DMS53 treated with DMSO at 0.1 percent for 48 hours (cell line): Measurements from ENCODE around the gene PNLIPRP2.

Experiments
- DNase-seq: peaks from one replicate; lab custom pipeline; 2025; ENCODE audit not compliant: unreplicated experiment; lab: John Stamatoyannopoulos, UW

PNLIPRP2 gene

DNA sequence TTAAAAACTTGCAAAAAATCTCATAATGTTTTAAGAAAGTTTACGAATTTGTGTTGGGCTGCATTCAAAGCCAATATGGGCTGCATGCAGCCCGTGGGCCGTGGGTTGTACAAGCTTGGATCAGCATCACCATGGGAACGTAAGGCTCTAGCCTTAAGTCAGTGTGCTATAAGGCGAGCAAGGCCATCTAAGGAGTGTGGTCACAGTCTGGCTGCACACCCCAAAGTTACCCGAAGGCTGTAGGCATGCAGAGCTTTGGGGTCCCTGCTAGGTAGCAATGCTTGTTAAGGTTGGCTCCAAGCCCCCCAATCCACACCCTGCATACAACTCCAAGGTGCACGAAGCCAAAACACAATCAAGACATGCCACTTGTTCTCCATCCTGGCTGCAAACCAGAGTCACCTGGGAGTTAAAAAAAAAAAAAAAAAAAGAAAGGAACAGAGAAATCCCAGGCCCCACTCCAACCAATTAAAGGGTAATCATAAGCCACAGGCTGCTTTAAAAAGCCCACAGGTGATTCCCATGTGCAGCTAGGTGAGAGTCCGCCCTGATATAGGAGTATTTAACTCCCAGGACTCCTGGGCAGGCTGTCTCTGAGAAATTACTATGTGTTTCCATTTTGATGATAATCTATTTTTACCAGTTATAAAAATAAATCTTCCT lies 8.5 kb upstream of the PNLIPRP2 start:
- DNase-seq, result no peak

DNA sequence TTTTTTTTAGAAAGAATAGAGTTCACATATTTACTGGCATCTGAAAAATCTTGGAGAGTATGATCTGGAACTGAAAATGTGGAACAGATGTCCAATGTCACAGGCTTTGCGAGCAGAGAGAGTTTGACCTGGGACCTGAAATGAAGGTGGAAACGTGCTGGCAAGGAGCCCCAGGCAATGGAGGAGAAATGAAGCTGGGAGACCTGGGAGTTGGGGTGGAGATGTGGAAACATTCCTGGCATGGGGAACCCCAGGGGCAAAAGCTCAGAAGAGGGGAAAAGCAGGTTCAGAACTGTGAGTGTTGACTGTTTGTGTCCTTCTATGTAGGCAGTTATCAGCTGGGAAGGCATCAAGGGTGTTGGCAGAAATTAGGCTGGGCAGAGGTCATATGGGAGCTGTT lies 7.3 kb upstream of the PNLIPRP2 start:
- DNase-seq, result no peak

DNA sequence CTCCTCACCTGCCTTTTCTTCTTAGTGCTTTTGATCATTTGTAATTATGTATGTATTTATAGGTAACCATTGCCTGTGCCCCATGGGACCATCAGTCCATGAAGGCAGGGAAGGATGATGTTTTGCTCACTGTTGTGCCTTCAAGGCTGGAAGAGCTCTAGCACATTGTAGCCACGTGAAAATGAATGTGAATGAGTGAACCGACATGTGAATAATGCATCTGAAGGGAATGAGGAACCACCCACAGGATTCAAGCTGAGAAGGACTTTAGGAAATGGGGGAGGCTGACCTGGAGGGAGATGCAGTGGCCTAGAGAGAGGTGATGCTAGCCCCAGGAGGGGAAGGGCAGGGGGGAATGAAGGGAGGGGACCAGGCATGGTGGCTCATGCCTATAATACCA lies 6.0 kb upstream of the PNLIPRP2 start:
- DNase-seq, result no peak

DNA sequence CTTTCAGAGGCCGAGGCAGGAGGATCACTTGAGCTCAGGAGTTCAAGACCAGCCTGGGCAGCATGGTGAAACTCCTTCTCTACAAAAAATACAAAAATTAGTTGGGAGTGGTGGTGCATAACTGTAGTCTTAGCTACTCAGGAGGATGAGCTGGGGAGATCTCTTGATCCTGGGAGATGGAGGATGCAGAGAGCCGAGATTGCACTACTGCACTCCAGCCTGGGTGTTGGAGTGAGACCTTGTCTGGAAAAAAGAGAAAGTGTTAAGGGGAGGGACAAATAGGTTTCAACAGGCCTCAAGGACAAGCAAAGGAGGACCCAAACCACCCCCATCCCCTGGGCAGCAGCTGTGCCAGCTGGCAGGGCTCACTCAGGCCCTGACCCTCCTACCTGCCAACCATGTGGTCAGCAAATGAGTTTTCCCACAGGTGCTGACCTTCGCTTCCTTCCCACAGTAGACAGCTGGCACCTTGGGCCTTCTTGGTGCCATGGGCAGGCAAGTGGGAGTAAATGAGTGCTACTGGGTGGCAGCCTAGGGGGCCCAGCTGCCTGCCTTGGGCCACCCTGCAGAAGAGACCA lies 5.5 kb upstream of the PNLIPRP2 start:
- no peak for DNase-seq

DNA sequence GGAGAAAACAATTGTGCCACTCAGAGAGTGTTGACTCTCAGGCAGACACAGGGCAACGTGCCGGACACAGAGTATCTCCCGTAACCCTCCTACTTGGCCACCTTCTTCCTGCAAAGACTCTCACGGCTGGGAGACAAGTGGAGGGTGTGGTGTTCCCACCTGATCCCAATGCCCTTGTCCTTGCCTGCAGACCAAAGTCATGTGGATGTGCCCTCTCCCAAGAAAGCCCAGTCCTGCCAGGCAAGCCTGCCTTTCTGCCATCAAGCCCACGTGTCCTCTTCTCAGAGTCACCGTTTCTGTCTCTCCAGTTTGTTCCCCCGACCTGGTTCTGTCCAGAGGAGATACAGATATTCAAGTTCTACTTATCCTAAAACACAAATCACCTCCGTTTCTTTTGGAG lies 723 bp downstream of the PNLIPRP2 start:
- DNase-seq, result no peak

DNA sequence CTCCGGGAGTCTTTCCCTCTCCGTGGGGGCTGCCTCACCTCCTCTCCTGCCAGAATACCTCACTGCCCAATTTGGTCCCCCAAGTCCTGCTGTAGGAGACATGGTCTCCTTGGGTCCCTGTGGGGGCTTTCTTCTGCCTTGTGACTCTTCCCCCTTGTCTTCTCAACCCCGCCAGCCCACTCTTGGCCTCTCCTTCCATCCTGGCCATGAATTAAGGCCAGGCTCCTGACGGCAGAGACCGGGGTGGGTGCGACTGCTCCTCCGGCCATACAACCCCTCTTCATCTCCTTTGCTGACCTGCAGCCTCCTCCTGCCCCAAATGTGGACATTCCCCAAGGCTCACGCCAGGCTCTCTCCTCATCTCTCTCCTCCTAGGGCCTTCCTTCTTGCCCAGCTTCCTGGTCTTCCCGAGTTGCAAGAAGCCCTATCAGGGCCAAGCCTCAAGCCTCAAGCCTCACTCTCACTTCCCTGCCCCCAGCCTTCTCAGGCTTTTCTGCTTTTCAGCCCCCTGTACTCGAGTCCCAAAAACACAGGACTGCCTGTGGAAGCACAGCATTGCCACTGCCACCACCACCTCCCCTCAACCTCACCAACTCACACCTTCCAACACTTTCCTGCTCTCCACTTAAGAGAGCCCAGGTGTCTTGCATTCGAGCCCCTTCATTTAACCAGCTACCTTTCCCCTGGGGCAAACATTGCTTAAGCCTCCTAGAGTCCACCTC lies 1.3 kb downstream of the PNLIPRP2 start:
- no peak for DNase-seq

DNA sequence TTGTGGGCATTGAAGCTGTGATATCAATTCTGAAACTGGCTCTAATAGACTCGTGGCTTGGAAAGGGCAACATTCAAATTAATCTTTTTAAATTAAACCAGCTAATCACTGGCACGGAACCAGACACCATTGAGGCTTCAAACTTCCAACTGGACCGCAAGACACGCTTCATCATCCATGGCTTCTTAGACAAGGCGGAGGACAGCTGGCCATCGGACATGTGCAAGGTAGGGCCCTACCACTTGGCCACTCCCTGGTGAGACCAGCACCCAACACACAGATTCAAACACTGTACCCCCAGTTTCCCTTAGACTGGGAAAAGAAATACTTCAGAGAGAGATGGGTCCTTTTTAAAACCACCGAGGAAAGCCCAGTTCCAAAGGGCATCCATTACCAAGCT lies 5.1 kb downstream of the PNLIPRP2 start:
- no peak for DNase-seq

DNA sequence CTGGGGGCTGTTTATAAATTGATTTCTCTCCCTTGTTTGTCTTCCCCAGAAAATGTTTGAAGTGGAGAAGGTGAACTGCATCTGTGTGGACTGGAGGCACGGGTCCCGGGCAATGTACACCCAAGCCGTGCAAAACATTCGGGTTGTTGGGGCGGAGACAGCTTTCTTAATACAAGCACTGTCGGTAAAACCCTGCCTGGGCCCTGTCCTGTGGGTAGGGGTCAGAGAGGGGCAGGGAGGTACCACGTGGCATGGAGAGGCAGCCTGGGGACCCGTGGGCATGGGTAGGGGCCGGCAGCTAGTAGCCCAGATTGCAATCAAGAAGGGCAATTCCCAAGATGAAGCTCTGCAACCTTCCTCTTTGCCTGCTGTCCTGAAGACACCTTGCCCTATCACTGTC lies 6.1 kb downstream of the PNLIPRP2 start:
- no peak for DNase-seq

DNA sequence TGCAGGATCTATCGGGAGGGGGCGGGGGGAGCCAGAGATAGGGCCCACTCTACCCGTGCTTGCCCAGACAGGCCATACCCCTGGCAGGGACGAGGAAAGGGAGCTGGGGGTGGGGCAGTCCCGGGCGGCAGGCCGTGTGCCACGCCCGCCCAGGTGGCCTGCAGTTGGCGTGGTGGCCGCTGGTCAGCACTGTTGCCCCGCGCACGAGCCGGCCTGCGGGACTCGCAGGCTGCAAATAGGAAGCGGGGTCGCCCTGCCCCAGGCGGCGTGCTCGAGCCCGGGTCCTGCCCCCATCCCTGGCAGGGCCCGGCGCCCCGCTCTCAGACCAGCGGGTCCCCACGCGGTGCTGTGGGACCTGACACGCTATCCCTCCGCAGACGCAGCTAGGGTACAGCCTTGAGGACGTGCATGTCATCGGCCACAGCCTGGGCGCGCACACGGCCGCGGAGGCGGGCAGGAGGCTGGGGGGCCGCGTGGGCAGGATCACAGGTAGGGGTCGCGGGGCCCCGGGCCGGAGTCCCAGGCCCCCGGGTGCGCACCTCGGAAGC lies 6.7 kb downstream of the PNLIPRP2 start:
- no peak for DNase-seq

DNA sequence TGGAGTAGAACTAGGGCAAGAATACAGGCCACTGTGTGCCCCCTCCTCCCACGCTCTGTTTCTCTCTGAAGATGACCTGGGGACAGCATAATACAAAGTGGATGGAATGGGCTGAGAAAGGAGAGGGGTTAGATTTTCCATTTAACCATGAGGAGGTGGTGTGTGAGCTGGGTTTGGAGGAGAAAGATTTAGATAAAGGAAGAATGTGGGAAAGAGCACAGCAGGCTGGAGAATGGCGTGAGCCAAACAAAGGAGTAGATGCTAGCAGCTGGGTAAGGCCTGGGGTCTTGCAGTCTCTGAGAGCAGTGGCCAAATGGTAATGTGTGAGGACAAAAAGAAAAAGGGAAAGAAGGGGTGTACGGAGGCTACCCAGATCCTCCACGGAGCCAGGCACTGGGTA lies 8.6 kb downstream of the PNLIPRP2 start:
- DNase-seq, result no peak

DNA sequence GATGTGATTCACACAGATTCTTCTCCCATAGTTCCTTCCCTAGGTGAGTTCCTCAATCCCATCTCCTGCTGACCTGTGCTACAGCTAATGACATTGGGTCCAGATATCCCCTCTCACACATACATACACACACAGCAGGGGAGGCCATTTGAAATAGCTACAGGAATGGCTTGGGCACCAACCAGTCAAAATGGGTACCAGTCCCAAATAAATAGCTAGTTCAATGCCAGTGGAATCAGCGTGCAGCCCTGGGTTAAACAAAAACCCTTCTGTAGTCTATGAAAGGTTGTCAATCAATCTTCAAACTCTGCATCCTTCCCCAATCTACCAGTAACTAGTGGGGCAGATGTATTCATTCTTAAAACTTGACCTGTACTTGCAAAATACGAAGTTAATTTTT lies 9.3 kb downstream of the PNLIPRP2 start:
- no peak for DNase-seq

DNA sequence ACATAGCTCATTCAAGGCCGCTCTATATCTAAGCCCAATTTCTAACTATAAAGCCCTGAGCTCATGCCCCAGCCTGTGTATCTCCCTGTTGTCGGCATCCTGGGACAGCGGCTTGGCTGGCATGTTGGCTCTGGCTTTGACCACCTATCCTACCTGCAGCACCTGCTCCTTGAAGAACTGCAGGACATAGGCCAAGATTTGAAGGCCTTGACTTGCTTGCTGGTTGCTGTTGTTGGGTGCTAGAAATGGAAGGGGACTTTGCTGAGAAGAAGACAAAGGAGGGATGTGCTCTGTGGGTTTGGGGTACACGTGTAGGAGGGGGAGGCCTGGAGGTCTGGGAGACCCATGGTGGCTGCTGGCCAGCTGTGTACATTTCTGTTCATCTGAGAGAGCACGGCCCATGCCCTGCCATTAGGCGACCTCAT lies 11.1 kb downstream of the PNLIPRP2 start:
- DNase-seq, result no peak

DNA sequence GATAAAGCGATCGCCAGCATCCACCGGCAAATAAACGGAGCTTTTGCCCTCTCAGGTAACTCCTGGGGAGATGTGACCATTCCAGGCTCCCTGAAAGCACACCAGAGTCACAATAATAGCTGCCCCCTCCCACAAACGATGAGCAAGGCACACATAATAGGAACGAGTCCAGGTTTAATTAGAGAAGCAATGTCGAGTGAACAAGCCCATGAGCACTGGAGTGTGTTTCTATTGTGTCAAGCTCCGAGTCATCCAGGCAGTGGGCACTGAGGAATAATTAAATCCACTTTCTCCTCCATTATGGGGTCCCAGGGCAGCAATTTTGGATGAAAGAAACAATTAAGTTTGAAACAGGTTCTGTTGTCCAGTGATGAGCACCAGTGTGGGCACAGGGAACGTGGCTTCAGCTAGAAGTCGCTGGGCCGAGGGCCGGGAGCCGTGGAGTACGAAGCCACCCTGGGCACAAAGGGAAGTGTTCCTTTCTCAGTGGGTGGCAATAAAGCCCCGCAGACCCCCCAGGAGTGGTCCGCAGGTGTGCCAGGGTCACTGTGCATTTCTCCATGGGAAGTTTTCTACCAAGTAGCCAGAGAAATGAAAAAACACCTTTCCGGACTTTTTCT lies 12.0 kb downstream of the PNLIPRP2 start:
- no peak for DNase-seq

DNA sequence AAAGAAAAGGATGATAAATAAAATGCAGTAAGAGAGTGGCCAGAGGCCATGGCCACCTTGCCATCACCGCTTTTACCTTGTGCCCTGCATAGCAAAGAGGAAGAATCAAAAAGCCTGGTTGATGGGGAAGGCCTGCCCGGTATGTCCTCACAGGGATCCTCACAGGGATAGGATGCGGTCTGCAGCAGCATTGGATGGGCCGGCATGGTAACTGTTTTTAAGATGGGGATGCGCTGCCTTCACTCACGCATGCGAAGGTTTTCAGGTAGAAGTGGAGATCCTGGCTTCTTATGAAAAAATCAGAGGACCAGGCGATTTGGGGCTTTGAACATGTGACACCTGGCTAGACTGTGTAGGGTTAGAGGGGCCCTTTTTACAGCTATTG lies 12.5 kb downstream of the PNLIPRP2 start:
- no peak for DNase-seq

DNA sequence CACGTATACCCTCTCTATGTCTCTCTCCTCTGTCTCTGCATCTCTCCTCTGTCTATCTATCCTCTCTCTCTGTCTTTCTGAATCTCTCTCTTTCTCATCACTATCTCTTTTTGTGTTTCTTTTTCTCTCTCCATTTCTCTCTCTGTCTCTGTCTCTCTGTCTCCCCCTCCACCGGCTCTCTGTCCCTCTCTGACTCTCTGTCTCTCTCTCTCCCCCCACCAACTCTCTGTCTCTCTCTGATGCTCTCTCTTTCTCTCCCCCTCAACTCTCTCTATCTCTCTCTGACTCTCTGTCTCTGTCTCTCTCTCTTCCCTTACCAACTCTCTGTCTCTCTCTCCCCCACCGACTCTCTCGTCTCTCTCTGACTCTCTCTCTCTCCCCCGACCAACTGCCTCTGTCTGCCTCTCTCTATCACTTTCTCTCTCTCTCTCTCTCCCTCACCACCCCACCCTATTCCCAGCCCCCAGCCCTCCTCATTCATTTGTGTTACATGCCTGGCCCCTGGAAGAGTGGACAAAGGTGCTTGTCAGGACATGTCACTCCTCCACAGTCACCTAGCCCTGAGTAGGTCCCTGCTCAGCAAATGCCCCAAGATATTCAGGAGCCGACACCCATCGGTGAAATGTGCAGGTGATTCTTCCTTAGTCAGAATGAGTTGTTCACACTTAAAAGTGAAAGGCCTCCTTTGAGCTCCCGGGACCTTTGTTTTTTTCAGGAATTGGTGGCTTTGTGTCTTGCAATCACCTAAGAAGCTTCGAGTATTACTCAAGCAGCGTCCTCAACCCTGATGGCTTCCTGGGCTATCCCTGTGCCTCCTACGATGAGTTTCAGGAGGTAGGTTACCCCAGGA lies 13.6 kb downstream of the PNLIPRP2 start:
- DNase-seq, result no peak

DNA sequence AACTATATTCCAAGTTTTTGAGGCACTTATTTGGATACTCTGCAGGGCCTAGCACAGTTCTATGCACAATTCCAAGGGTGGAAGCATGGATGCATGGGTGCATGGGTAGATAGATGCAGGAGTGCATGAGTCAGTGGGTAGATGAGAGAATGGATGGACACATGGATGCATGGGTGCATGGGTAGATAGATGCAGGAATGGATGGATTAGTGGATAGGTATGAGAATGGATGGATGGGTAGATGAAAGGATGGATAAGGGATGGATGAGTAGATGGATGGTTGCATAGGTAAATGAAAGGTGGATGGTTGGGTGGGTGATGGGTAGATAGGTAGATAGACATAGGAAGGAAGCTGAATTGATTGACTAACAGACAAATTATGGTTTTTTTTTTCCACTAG lies 15.6 kb downstream of the PNLIPRP2 start:
- no peak for DNase-seq

DNA sequence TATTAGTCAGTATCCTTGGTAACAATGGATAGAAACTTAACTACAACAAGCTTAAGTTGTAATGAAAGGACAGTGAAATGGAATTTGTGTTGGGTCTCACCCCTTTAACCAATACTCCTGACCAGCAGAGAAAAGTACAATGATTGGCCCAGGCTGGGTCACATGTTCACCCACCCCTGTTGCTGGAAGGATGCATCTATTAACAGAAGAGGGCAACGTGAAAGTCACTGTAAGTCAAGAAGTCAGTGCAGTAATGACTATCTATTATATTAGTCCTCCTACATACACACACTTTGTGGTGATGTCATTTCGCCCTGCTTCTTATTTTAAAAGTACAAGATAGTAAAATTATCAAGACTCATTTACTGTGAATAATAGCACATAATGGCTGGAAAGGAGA lies 16.2 kb downstream of the PNLIPRP2 start:
- DNase-seq, result no peak

DNA sequence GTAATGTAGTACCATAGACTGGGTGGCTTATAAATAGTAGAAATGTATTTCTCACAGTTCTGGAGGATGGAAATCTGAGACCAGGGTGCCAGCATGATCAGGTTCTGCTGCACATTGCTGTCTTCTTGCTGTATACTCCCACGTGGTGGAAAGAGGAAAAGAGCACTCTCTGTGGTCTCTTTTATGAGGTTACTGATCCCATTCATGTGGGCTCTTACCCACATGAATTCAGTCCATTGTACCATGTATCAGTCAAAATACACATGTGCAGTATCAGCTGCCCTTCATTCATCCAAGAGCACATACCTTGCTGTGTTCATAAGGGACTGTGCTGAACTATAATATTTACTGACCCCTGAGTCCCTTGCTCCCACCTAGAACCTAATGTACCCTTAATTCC lies 17.1 kb downstream of the PNLIPRP2 start:
- no peak for DNase-seq

DNA sequence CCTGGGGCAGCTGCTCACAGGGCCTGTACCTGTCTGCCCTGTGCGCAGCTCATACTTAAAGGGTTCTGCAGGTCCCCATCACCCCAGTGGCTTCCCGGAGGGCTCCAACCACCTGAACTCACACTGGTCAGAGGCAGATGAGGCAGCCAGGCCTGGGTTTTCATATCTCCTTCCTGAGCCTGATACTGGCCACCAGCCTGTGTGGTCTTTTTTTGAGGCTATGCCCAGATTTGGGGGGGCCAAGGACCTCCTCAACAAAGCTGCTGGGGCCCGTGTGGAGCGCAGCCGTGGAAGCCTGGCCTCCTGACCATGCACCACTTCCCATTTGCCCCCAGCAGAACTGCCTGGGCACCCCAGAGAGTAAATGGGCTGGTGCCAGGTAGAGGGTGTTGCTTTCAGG lies 25.7 kb downstream of the PNLIPRP2 start:
- no peak for DNase-seq

DNA sequence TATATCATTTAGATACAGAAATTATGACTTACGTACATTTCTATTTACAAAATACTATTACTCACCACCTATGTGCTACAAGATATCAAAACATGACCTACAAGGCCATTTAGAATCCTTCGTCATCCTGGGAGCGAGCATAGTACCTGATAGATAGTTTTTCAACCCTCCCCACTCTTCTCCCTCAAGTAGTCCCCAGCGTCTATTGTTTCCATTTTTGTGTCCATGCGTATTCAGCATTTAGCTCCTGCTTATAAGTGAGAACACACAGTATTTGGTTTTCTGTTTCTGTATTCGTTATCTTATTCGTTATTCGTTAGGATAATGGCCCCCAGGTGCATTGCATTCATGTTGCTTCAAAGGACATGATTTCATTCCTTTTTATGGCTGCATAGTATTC lies 28.1 kb downstream of the PNLIPRP2 start:
- DNase-seq, result no peak

DNA sequence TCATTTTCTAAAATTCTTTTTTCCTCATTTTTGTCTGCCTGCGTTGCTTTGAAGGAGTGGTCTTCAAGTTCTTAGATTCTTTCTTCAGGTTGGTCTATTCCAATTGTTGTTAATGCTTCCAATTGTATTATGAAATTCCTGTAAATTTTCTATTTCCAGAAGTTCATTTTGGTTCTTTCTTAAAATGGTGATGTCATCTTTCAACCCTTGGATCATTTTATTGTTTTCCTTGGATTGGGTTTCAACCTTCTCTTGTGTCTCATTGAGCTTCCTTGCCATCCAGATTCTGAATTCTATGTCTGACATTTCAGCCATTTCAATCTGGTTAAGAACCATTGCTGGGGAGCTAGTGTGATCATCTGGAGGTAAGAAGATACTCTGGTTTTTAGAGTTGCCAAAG lies 33.1 kb downstream of the PNLIPRP2 start:
- DNase-seq, result no peak
